ENCODE measurements around the gene PROCR. TPM values are rescaled to one million over a fixed set of nuclear protein-coding genes. Genes with fewer than 3 reads are reported as not detected.
A peak's percentile ranks its signal among the peaks of the same experiment; 100 is the strongest.
"Not testable (repeated sequence)": the region's sequence is repeated elsewhere in the genome, so short reads cannot be mapped to it uniquely, and the experiment has no call there.

The PROCR gene
- total and polyA plus RNA-seq, 4 donors, result 14.4 to 31.0 (median 24.4) TPM

DNA sequence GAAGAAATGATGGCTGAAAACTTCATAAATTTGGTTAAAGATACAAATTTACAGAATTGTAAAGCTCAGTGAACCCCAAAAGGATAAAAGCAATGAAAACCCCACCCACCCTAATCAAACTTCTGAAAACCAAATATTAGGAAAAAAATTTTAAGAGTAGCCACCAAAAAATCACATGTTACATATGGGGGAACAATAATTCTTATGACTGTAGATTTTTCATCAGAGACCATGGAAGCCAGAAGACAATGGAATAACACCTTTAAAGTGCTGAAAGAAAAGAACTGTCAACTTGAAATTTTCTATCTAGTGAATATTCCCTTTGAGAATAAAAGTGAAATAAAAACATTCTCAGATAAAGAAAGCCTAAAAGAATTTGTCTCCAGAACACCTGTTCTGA, 24.4 kb downstream of the PROCR start:
- H3K9me3 ChIP-seq (ENCODE audit: control insufficient read depth in 4 of 4, insufficient read depth in 3 of 4, low read length in 3 of 4), result peaks cover 0 to 7% (median 0%) of the 10 kb centered on the region in 4 donors
- peaks cover 0 to 6% (median 2%) of the 10 kb centered on the region in 5 donors for H3K4me1 ChIP-seq (ENCODE audit: control insufficient read depth in 5 of 5, insufficient read depth in 5 of 5, low read length in 5 of 5)
- H3K4me3 ChIP-seq, result no peak overlapping the region
- H3K36me3 ChIP-seq (ENCODE audit: control insufficient read depth in 4 of 4, insufficient read depth in 4 of 4, low read length in 4 of 4), result no peaks in the 10 kb centered on the region
- ATAC-seq (ENCODE audit: insufficient read depth, low FRiP score), result no peak
- no peak overlapping the region for H3K9ac ChIP-seq (ENCODE audit: insufficient read depth in 1 of 2, low read length in 2 of 2)
- no peaks in the 10 kb centered on the region for H3K27me3 ChIP-seq (ENCODE audit: control insufficient read depth in 3 of 3, insufficient read depth in 3 of 3, low read length in 2 of 3)
- no peak for DNase-seq
- TF ChIP-seq, protein P1, sequence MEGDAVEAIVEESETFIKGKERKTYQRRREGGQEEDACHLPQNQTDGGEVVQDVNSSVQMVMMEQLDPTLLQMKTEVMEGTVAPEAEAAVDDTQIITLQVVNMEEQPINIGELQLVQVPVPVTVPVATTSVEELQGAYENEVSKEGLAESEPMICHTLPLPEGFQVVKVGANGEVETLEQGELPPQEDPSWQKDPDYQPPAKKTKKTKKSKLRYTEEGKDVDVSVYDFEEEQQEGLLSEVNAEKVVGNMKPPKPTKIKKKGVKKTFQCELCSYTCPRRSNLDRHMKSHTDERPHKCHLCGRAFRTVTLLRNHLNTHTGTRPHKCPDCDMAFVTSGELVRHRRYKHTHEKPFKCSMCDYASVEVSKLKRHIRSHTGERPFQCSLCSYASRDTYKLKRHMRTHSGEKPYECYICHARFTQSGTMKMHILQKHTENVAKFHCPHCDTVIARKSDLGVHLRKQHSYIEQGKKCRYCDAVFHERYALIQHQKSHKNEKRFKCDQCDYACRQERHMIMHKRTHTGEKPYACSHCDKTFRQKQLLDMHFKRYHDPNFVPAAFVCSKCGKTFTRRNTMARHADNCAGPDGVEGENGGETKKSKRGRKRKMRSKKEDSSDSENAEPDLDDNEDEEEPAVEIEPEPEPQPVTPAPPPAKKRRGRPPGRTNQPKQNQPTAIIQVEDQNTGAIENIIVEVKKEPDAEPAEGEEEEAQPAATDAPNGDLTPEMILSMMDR (IDR thresholded peaks at IDR 0.05; ENCODE audit: control extremely low read depth, extremely low read depth), result no peak
- H3K27ac ChIP-seq (ENCODE audit: low read depth in 1 of 2, low read length in 1 of 2), result no peak overlapping the region

DNA sequence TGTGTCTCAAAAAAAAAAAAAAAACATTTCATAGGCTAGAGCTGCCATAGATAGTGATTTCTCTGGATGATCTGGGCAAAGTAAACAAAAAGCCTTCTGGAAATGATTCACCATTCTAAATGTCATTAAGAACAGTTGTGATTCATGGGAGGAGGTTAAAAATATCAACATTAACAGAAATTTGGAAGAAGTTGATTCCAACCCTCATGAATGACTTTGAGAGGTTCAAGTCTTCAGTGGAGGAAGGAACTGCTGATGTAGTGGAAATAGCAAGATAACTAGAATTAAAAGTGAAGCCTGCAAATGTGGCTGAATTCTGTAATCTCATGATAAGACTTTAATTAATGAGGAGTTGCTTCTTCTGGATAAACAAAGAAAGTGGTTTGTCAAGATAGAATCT, 27.9 kb downstream of the PROCR start:
- TF ChIP-seq, protein P1 (IDR thresholded peaks at IDR 0.05; ENCODE audit: control extremely low read depth, extremely low read depth), result no peak
- Histone ChIP-seq H3K36me3 (ENCODE audit: control insufficient read depth in 4 of 4, insufficient read depth in 4 of 4, low read length in 4 of 4) (no peaks in the 10 kb centered on the region), H3K9me3 (ENCODE audit: control insufficient read depth in 4 of 4, insufficient read depth in 3 of 4, low read length in 3 of 4) (peaks cover 0 to 7% (median 0%) of the 10 kb centered on the region in 4 donors), H3K27ac (ENCODE audit: low read depth in 1 of 2, low read length in 1 of 2) (no peak overlapping the region), H3K27me3 (ENCODE audit: control insufficient read depth in 3 of 3, insufficient read depth in 3 of 3, low read length in 2 of 3) (no peaks in the 10 kb centered on the region), H3K4me3 (no peak overlapping the region), H3K4me1 (ENCODE audit: control insufficient read depth in 5 of 5, insufficient read depth in 5 of 5, low read length in 5 of 5) (peaks cover 0 to 6% (median 2%) of the 10 kb centered on the region in 5 donors), H3K9ac (ENCODE audit: insufficient read depth in 1 of 2, low read length in 2 of 2) (no peak overlapping the region)
- no peak for ATAC-seq (ENCODE audit: insufficient read depth, low FRiP score)
- DNase-seq, result peak in 2 of 3 donors; percentile 77 to 80

DNA sequence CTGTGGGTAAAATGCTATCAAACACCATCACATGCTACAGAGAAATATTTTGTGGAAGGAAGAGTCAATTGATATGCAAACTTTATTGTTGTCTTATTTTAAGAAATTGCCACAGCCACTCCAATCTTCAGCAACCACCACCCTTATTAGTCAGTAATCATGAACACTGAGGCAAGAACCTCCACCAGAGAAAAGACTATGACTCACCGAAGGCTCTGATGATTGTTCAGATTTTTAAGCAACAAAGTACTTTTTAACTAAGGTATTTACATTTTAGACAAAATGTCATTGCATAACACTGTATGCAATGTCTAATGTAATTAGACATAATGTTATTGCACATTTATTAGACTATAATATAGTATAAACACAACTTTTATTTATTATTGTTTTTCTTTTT, 28.4 kb downstream of the PROCR start:
- DNase-seq (peak in 1 of 3 donors; percentile 51), ATAC-seq (ENCODE audit: insufficient read depth, low FRiP score) (no peak)
- TF ChIP-seq, protein P1 (IDR thresholded peaks at IDR 0.05; ENCODE audit: control extremely low read depth, extremely low read depth), result no peak
- no peak overlapping the region for H3K27ac ChIP-seq (ENCODE audit: low read depth in 1 of 2, low read length in 1 of 2)
- WGBS, 2 donors, result 51 to 63% methylated on average over 1 of the region's 1 CpG
- H3K4me1 ChIP-seq (ENCODE audit: control insufficient read depth in 5 of 5, insufficient read depth in 5 of 5, low read length in 5 of 5), result peaks cover 0 to 6% (median 2%) of the 10 kb centered on the region in 5 donors
- H3K4me3 ChIP-seq, result no peak overlapping the region
- H3K9ac ChIP-seq (ENCODE audit: insufficient read depth in 1 of 2, low read length in 2 of 2), result no peak overlapping the region
- H3K9me3 ChIP-seq (ENCODE audit: control insufficient read depth in 4 of 4, insufficient read depth in 3 of 4, low read length in 3 of 4), result peaks cover 0 to 7% (median 0%) of the 10 kb centered on the region in 4 donors
- H3K27me3 ChIP-seq (ENCODE audit: control insufficient read depth in 3 of 3, insufficient read depth in 3 of 3, low read length in 2 of 3), result no peaks in the 10 kb centered on the region
- H3K36me3 ChIP-seq (ENCODE audit: control insufficient read depth in 4 of 4, insufficient read depth in 4 of 4, low read length in 4 of 4), result no peaks in the 10 kb centered on the region

DNA sequence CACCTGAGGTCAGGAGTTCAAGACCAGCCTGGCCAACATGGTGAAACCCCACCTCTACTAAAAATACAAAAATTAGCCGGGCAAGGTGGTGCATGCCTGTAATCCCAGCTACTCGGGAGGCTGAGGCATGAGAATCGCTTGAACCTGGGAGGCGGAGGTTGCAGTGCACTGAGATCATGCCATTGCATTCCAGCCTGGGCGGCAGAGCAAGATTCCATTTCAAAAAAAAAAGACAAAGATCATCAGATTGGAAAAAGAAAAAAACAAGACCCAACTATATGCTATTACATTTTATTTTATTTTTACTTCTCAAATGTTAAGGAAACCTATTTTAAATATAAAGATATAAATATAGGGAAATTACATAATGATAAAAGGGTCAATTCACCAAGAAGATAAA, 29.6 kb downstream of the PROCR start:
- not testable (repeated sequence) for H3K4me1 ChIP-seq (ENCODE audit: control insufficient read depth in 5 of 5, insufficient read depth in 5 of 5, low read length in 5 of 5); H3K4me3 ChIP-seq; H3K36me3 ChIP-seq (ENCODE audit: control insufficient read depth in 4 of 4, insufficient read depth in 4 of 4, low read length in 4 of 4); H3K27me3 ChIP-seq (ENCODE audit: control insufficient read depth in 3 of 3, insufficient read depth in 3 of 3, low read length in 2 of 3); H3K27ac ChIP-seq (ENCODE audit: low read depth in 1 of 2, low read length in 1 of 2); DNase-seq; H3K9me3 ChIP-seq (ENCODE audit: control insufficient read depth in 4 of 4, insufficient read depth in 3 of 4, low read length in 3 of 4); H3K9ac ChIP-seq (ENCODE audit: insufficient read depth in 1 of 2, low read length in 2 of 2); ATAC-seq (ENCODE audit: insufficient read depth, low FRiP score)
- WGBS, 2 donors, result 98 to 99% methylated on average over 5 of the region's 5 CpGs

All from lung (tissue), 12 donors.